Activated T-cell treated with anti-CD3 and anti-CD28 coated beads for 48 hours (primary cell): ENCODE results near the gene DLG2.
"Not testable (repeated sequence)": the region's sequence is repeated elsewhere in the genome, so short reads cannot be mapped to it uniquely, and the experiment has no call there.

ENCODE experiments used
- DNase-seq: peaks from one replicate; pipeline ENCODE4 v3.0.0-alpha.2; 2020; ENCODE audit warnings: low read depth

Gene DLG2

DNA sequence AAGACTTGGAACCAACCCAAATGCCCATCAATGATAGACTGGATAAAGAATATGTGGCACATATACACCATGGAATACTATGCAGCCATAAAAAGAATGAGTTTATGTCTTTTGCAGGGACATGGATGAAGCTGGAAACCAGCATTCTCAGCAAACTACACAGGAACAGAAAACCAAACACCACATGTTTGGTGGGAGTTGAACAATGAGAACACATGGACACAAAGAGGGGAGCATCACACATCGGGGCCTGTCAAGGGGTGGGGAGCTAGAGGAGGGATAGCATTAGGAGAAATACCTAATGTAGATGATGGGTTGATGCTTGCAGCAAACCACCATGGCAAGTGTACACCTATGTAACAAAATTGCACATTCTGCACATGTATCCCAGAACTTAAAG is 397.4 kb downstream of the DLG2 start:
- not testable (repeated sequence) for DNase-seq

DNA sequence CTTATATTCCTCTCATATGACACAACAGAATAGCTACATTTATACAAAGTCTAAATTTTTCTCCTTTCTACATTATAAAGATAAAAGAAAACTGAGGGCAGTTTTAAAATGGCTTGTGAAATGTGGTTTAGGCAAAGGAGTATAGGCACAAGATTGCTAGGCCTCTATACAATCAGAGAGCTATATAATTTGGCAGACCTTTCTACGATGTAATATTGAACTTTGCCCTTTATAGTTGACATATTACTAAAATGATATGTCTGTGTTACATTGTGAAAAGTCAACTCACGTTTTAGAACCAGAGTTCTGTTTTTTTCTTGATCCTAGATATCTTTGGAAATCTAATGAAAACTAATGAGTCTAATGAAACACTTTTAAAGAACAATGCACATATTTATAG is 430.2 kb downstream of the DLG2 start:
- DNase-seq, result no peak

DNA sequence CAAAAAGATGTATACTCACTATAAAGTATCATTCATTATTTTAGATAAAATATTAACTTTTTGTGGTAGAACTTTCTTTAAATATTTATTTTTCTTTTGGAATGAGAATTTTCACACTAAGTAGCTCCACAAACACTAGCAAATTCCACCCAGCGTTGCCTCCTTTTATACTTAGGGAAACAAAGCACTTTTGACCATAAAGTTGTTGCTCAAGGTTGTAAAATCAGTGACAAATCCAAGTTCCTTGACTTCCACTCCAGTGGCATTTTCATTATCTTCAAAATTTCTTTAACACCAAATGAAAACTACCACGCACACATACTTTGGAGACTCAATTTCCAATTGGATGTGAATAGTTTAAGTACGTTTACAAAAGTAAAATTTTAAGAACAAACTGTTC is 431.2 kb downstream of the DLG2 start:
- DNase-seq, result no peak

DNA sequence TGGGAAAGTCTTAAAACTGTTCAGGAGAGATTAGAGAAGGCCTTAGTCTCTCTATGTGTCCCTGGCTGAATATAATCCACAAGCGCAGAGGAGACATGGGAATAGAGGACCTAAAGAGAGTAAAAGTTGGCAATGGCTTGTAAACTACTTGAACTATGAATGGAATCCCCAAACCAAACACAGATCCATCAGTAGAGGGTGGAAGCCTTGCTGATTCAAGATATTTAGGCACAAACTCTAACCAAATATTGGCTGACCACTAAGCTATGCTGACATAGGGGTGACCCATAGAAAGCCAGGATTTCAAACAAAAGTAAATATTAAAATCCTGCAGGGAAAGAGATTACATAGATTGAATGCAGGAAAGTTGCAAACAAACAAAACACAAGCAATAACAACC is 439.2 kb downstream of the DLG2 start:
- no peak for DNase-seq

DNA sequence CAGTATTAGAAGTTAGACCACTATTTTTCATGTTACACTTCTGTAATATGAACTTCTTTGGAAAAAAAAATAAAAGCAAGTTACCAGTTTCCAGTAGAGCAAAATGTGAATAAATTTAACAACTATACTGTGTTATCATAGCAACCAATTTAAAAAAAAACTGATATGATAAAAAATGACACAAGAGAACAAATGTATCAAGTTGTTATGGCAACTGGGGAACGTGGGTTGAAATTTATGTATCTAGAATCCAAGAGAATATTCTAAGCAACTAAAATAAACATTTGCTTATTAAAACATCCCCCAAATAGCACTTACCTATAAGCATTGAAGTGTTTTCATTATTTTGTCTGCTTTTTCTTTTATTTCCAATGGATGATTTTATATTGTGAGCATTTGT is 442.4 kb downstream of the DLG2 start:
- no peak for DNase-seq

DNA sequence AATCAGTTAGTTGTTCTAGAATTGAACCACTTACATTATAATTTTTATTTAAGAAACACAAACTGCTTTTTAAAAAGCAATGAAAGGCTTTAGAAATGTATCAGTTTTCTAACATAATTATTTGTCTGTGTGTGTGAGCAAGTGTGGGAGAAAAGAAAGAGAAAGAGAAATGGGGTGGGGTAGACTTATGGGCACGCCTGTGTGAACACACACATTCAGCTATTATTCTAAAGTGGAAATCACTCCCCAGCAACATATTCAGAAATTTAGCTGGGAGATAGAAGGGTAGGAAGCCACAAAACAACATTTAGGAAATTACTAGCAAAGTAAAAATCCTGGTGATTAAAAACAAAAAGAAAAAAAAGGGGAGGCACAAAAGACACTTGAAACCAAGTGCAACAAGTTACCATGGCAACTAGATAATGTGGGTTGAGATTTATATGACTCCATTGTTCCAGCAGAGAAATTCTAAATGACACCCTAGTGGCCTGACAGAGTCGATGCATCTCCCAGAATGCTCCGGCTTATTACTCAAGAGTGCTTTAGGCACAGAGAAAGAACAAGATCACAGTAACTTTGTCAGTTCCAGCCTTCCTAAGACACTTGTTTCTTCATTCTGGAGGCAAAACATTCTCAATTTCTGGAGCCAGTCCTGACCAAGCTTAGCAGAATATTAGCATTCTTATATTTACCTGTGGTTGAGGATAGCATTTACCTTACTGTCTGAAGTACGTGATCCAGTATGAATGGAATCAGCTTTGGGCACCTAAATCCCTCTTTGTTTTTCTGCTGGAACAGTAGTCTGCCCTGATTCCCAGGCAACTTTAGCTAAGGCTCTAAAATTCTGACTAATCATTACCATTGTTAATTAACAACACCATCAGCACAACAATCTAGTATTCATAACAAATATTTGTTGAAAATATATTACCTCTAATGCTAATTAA is 444.4 kb downstream of the DLG2 start:
- no peak for DNase-seq

DNA sequence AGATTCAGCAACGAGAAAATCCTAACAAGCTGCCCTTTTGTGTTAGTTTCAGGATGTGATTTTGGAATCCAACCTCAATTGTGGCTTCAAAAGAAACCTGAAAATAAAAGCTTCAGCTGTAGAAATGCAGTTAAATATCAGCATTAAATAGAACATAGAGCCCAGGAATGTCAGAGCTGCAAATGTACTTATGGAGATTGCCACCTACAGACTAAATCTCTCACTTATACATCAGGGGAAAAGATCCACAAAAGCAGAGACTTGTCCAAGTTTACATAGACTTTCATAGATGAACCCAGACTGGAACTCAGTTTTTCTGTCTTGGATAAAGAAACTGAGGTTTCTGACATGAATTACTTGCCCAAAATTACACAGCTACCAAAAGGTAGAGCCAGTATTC is 446.6 kb downstream of the DLG2 start:
- no peak for DNase-seq

DNA sequence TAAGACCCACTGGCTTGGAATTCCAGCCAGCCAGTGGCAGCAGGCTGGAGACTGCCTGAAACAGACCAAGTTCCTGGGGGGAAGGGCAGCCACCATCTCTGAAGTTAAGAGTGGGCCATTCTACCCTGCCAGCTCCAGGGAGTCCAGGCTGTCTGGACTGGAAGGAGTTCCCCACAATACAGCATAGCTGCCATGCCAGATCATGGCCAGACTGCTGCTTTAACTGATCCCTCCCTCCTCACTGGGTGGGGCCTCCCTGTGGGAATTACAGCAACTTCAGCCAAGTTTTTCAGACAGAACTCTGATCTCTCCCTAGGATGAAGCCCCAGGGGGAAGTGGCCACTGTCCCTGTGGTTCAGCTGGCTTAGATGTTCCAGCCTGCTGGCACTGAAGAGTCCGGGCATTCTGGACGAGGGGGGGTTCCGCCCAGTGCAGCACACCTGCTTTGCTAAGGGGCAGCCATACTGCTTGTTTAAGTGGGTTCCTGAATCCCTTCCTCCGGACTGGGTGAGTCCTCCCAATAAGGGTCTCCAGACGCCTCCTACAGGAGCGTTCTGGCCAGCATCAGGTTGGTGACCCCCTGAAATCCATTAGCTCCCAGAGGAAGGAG is 455.4 kb downstream of the DLG2 start:
- DNase-seq, result no peak

DNA sequence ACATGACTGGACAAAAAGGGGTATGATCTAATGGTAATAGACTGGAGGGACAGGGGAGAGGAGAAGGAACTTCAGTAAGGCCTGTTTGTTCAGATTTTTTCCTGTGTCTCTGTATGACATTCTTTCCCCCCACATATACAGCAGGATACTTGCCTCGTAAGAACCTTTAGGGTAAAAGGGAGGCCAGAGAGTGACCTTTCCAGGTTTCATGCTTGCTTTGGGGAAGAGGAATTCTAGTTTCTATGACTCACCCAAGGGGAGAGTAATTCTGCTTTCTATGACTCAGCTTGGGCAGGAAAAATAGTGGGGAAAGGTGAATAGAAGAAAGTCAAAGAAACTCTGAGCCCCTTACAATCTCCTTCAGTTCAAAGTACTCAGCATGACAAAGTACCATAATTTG is 457.0 kb downstream of the DLG2 start:
- no peak for DNase-seq

DNA sequence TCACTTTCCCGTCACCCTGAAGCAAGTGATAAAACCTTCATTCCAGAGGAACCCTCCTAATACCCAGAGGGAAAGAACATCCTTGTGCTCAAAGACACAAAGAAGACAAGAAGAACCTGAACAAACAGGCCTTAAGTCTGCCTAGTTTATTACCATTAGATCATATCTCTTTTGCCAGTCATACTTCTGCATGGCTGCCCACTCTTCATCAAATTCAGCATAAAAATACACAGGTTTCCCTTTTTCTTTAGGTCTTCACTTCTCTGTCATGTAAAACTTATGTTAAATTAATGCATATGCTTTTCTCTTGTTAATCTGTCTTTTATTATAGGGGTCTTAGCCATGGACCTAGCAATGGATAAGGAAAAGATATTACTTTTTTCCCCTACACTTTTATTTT is 459.7 kb downstream of the DLG2 start:
- no peak for DNase-seq

DNA sequence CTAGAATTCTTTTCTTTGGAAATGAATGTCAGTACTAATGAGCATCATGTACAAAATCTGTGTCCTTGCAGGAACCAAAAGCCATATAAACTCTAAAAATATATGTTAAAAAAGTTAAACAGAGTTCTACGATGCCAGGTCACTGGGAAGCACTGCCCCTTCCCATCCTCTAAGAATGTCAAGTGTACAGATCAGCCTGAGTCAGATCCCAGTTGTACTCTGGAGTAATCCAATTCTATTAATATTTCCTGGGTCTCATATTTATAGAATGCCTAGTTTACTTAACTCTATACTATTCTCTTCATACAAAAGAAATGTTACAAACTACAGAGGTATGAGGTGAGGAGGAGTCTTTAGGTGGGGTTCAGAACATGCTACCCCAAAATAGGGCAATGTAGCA is 460.1 kb downstream of the DLG2 start:
- no peak for DNase-seq

DNA sequence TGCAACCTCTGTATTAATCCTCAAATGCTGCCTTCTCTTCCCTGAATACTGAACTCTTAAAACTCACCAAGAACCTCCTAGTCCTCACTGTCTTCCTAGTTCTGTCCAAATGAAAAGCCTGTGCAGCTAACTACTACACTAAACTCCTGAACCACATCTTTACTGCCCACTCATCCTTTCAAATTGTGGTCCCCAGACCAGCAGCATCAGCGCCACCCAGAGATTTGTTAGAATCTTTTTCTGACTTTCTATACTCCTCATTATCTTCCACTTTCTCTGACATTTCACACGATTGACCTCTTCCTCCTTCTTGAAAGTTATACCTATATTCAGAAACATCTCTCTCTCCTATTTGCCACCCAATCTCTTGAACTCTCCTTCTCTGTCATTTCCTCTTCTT is 461.3 kb downstream of the DLG2 start:
- no peak for DNase-seq

DNA sequence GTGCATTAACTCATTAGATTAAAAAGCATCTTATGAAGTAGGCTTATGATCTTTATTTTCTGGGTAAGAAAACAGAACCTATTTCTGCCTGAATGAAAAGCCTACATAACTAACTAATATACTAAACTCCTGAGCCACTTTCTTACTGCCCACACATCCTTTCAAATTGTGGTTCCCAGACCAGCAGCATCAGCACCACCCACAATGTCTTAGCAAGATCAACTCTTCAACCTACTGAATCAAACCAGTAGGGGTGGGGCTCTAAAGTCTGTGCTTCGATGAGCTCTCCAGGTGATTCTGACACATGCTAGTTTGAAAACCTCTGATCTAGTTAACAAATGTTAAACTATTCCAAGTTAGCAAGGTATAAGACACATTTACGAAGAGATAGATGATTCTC is 462.4 kb downstream of the DLG2 start:
- no peak for DNase-seq

DNA sequence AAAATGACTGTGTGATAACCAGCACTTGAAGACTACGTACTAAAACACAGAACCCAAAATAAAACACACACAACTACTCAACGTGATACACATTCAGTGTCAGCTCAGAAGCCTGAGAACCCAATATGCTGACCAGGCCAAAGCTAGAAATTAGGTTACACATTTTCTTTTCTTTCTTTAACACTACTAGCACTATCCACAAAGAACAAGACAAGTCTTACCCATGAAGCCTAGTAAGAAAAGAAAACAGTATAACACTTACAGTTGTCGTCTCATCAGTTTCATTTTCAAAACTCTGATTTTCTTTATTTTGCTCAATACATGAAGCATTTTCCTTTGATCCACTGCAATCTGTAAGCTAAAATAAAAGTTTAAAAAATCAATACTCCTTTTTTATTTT is 472.9 kb downstream of the DLG2 start:
- no peak for DNase-seq

DNA sequence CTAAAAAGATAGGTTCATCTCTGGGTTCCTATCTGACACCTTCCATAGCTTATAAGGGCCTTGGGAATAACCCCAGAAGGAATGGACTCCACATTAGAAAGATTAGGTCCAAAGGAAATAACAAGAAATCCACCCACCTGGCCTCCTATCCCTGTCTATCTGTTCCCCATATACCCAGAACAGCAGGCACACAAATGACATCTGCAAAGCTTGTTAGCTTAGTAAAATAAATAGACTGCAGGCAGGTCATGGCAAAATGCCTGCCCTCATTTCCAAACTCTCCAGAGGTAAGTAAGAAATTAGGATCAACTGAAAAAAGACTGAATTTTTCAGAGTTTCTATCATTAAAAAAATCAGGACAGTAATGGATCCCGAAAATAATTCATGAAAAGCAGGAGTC is 489.5 kb downstream of the DLG2 start:
- DNase-seq, result no peak

DNA sequence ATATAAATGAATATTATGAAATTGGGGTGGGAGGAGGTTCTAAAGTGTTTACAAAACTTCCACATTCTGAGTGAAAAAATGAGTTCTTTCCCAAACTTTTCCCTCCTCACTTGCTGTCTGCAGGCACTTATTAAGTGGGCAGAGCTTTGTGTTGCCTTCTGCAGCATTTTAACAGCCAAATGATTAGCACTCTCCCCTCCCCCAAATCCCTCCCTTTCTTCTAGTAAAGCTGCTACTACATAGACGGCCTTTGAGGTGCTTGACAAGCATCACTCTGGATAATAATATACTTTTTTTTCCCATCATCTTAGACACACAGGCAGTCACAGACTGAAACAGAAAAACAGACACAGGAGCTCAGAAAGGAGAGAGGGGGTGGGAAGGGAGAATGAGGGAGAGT is 493.5 kb downstream of the DLG2 start:
- no peak for DNase-seq

DNA sequence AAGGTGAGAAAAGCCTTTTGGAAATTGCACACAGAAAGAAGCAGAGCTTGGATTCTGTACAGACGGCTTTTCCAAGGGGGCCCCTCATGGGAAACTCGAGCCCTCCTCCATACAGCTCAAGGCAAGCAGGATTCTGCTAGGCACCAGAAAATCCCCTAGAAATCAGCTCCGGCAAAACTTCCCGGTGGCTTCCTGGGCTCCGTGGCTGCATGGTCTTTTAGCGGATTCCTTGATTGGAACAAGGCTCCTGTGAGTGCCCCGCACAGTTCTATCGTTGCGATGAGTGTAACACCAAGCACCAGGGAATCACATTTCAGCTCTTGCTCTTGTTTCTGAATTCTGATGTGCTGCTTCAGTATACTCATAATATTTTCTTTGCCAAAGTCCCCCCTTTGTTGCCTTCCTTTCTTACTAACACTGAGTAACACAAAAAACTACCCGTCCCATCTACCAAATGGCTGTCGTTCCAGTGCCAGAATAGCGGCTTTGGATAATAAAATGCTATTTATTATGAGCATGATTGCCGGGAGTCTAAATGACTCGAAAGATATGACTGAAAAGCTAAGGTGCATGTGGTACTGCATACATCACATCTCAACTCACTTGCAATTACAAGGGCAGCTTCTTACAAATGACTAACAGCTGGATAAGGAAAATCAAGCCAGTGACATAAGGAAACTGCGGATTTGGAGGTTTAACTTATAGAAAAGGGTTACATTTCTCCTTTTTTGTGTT is 494.1 kb downstream of the DLG2 start:
- DNase-seq, result no peak

DNA sequence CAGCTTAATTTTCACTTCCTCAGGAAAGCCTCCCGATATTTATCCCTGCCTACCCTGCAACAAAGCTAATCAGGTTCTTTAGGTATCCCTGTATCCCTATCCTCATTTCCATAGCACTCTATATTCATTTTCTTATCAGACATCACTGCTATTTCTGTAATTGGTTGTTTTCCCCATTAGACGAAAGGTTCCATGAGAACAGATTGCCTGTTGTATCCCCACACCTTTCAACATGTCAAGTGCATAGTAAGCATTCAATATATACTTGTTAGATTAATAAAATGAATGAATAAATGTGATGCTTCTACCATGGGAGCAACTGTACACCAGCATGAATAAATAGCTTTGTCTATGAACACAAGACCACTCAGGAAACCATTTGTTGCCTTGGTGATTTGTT is 499.8 kb downstream of the DLG2 start:
- DNase-seq, result no peak

DNA sequence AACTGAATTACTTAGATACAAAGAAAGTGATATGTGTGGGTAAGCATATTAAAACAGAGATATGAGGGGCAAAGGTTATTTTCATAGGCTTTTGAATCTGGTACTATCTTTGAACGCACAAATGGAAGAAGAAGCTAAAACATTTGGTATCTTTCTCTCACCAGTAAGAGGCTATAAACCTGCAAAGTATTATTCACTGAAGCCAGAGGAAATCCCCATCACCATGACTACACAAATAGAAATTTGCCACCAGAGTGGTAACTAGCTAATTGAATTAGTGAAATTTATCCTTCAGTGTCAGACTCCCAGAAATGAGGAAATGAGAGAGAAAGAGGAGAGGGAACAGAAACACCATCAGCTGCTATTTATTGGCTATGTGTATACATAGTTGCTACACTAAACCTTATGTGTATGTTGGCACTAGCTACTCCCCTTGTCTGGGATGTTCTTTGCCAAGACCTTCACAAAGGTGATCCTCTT is 503.4 kb downstream of the DLG2 start:
- no peak for DNase-seq

DNA sequence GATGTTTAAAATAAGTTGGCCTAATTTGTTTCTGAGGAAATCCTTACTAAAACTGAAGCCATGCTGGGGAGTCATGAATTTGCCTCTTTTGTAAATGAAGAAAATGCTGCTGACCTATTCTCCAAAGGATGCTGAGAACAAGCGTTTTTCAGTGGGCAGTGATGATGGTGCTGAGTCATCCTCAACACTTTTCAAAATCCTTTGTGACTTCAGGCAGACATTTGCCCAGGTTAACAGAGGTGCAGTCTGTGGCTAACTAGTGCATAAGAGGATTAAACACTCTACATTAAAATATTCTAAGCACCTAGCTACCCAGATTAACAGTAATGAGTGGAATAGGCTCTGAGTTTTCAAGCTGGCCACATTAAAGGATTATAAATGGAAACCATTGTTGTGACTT is 509.0 kb downstream of the DLG2 start:
- no peak for DNase-seq

DNA sequence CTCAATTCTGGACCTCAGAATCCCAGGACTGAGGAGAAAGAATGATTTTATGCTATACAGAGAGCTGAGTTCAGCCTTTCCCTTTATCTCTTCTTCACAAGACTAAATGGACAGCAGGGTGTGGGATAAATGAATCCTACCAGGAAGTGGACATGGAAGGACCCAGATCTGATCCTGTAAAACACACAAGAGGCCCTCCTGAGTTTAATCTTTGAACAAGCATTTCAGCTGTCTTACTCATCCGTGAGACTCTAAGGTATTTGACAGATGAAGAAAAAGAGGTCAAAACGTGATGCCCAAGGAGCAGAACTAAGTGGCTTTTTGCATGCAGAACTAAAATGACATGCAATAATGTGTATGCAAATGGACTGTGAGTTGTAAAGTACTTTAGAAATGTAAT is 511.3 kb downstream of the DLG2 start:
- DNase-seq, result no peak

DNA sequence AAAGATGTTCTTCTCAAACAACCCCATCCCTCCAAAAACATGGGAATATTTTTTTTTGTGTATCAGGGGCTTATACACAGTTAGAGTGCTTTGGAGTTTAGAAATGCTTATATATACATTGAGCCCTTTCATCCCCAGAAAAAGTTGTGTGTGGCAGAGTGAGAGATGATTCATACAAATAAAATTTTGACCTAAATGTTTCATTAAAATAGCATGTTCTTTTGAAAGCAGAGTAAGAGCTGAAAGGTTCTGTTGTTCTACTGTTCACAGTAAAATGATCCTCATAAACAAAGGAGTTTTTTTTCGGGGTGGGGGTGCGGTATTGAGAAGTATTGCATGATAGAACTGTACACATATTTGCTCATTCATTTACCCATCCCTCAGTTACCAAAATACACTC is 512.4 kb downstream of the DLG2 start:
- DNase-seq, result no peak

DNA sequence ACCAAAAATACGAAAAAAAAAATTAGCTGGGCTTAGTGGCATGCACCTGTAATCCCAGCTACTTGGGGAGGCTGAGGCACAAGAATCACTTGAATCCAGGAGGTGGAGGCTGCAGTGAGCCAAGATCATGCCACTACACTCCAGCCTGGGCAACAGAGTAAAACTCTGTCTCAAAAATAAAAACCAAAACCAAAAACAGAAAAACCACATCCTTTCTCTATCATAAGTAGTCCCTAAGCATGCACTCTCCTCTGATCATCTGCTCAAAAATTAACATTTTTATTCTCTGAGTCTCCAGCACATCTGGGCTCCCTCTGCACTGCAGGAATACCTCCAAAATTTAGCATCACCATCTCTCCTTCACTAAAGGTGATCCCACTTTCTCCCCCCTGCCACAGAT is 516.9 kb downstream of the DLG2 start:
- DNase-seq, result not testable (repeated sequence)
